ENCODE results near the gene ODF2. TPM values are rescaled to one million over a fixed set of nuclear protein-coding genes. Genes with fewer than 3 reads are reported as not detected.

Gene ODF2
- total RNA-seq, 1 donor from 2014 or later = 36.9 TPM

DNA sequence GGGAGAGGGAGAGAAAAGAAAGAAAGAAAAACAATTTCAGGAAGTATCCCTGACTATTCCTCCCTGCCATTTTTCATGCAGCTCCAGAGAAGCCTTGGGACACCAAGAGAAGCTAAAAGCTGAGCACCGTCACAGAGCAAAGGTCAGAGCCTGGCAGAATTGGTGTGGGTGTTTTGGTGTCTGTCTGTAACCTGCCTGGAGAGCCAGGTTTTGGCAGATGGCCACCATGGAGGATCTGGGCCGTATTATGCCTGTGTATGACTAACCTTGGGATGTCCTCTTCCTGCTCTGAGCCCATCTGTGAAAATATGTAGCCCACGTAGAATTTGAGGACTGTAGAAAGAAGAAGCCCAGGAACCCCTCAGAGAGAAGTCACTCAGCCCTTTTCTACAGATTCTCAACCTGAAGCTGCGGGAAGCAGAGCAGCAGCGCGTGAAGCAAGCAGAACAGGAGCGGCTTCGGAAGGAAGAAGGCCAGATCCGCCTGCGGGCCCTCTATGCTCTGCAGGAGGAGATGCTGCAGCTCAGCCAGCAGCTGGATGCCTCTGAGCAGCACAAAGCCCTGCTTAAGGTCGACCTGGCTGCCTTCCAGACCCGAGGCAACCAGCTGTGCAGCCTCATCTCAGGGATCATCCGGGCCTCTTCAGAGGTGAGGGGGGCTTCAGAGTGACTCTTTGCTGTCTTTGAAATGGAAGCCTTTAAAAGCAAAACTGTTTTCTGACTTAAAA, 67.6 kb downstream of the ODF2 start:
- DNase-seq (ENCODE audit: extremely low read depth, low read depth, low spot score) = no peak

DNA sequence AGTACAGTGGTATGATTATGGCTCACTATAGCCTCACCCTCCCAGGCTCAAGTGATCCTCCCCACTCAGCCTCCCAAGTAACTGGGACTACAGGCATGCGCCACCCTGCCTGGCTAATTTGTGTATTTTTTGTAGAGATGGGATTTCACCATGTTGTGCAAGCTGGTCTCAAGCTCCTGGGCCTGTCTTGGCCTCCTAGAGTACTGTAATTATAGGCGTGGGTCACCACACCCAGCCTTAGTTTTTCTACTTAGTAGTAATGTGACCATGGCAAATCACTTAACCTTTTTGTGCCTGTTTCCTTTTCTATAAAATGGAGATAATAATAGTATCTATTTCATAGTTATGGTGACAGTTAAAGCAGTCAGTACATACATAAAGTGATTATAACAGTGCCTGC, 70.9 kb downstream of the ODF2 start:
- no peak for DNase-seq (ENCODE audit: extremely low read depth, low read depth, low spot score)

DNA sequence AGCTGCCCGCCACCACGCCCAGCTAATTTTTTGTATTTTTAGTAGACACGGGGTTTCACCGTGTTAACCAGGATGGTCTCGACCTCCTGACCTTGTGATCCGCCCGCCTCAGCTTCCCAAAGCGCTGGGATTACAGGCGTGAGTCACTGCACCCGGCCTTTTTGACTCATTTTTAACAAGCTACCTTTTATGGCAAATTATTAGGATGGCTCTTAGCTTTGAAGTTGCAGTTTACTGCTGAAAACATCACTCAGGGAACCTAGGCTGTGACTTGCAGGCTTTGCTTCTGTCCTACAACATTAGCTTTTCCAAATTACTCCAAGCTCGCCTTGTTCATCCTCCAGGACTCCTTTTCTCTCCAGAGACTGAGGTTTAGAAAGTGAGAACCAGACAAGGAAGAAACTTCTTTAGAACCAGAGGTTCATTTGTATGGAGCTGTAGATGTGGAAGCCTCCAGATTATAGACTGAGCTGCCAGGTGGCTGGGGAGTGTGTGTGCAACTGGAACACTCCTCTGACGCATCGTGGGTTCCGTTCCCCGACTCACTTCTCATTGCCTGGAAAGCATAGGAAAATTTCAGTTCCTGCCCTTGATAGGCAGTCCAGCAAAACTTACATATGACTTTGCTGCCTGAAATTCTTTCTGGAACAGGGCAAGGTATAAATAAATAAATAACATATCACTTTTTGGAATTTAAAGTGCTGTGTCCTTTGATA, 72.8 kb downstream of the ODF2 start:
- DNase-seq (ENCODE audit: extremely low read depth, low read depth, low spot score) = no peak

DNA sequence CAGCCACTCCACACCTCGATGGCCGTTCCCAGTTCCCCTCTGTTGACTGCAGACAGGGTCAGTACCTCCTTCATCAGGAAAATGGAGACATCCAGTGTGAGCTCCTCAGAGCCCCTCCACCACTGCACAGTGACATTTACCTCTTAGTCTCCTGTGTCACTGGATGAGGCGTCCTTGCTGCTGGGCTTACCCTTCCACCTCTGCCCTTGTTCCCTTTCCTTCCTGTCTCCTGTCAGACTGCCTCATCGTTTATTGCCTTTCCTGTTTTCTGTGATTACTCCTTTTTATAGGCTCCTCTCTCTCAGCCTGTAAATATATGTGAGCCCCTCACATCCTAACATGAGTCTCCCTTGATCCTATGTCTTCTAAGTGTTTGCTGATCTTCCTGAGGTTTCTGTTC, 73.4 kb downstream of the ODF2 start:
- DNase-seq (ENCODE audit: extremely low read depth, low read depth, low spot score) = no peak

DNA sequence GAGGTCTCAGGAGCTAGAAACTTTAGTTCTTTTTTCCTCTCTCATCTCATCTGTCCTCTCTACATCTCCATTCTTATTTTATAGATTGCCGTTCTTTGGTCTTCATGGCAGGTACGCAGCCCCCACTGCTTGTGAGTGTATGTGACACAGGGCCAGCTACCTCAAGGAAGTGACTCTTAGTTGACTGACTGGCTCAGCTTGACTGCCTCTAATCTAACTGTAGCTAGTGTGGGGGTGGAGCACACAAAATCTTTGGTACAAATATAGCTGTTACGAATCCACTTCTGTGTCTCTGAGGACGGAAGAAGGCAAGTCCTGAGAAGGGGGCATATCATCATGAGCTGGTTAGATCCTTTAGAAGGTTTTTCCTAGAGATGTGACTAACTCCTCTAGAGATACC, 76.8 kb downstream of the ODF2 start:
- DNase-seq (ENCODE audit: extremely low read depth, low read depth, low spot score) = no peak

DNA sequence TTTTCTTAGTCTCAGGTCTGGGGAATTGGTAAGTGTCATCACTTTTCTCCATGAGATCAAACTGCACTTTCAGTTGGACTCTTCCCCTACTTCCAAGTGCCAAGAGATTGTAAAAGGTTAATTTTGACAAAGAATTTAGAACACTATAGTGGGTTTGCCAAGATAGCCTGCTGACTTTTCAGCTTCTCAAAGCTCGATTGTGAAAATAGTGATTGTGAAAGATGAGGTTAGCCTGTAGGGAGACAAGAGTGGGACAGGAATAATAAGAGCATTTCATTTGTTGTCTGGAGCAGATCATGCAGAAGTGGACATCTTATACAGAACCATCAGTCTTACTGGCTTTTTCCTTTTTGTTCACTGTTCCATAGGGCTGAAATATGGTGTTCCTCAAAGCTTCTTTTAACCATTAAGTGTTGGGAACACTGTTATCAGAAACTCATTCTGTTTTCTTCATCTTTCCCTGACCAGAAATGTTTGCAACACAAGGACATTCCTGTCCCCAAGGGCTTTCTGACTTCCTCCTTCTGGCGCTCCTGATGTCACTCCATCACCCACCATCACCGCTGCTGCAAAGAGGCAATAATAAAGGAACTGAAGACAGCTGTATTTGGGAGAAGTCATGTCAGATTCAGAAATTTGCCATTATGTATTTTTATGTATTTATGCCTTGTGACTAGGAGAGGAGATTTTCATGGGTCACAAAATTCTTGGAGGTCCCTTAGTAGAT, 85.0 kb downstream of the ODF2 start:
- DNase-seq (ENCODE audit: extremely low read depth, low read depth, low spot score) = no peak

DNA sequence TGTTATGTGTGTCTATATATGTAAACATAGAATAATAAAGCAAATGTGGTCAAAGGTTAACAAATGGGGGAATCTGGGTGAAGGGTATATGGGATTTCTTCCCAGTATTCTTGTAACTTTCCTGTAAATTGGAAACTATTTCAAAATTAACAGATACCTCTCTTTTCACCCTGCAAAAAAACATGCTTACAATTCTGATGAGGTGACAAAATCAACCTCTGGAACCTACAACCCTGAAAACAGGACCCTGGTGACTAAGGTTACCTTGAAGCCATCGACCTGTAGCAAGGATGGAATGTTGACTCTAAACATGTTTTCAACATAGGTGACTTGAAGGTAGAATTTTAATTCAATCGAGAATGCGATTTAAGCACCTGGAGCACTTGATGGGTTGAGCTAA, 90.7 kb downstream of the ODF2 start:
- no peak for DNase-seq (ENCODE audit: extremely low read depth, low read depth, low spot score)

DNA sequence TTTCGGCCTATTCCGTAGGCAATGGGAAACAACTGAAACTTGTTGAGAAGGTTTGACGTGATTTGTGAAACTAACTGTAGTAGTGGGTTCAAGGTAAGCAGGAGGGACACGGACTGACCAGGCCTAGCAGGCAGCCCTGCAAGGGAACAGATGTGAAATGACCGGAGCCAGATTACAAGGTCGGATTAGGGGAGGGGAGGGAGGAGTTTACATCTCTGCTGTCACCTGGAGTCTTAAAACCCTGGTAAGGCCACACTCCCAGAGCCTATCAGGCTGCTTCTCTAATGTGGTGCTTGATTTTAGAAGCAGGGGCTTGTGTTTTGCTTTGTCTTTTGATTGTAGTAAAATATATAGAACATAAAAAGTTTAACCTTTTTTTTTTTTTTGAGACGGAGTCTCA, 93.1 kb downstream of the ODF2 start:
- DNase-seq (ENCODE audit: extremely low read depth, low read depth, low spot score) = no peak

DNA sequence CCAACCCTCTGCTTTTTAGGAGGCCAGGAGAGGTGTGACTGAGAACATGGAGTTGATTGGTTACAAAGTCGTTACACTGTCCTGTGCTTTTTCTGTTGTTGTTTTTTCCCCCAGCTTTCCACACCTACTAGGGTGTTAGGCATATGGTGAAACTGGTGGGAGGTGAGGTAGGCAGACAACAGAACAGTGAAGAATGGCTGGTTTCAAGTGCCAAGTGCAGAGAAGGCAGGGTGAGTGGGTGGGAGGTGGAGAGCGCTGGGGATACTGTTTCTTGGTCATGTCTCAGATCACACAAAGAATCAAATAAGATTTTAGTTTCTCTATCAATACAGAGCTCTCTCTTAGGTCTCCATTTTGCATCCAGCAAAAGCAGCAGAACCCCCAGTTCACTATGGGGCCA, 94.4 kb downstream of the ODF2 start:
- DNase-seq (ENCODE audit: extremely low read depth, low read depth, low spot score) = no peak

Other genes starting within 250 kb of the ODF2 start
- gene GOLGA2, start 180.0 kb upstream of the ODF2 start, total RNA-seq = 62.4 and 138 TPM in 2 replicates
- gene SWI5, start 179.7 kb upstream of the ODF2 start, total RNA-seq = 28.4 and 37.8 TPM in 2 replicates
- 11.3 and 13.5 TPM in 2 replicates for gene TRUB2, start 133.6 kb upstream of the ODF2 start, total RNA-seq
- gene COQ4, start 133.2 kb upstream of the ODF2 start, total RNA-seq = 50.3 and 56.0 TPM in 2 replicates
- 42.7 and 45.1 TPM in 2 replicates for gene SLC27A4, start 115.5 kb upstream of the ODF2 start, total RNA-seq
- gene URM1, start 84.6 kb upstream of the ODF2 start, total RNA-seq = 41.9 and 45.1 TPM in 2 replicates
- gene CERCAM, start 35.1 kb upstream of the ODF2 start, total RNA-seq = 56.8 and 81.3 TPM in 2 replicates
- gene GLE1, start 48.7 kb downstream of the ODF2 start, total RNA-seq = 14.4 and 21.6 TPM in 2 replicates
- gene SPTAN1, start 96.6 kb downstream of the ODF2 start, total RNA-seq = 383 and 476 TPM in 2 replicates
- 55.0 and 71.9 TPM in 2 replicates for gene DYNC2I2, start 200.8 kb downstream of the ODF2 start, total RNA-seq
- 227 and 258 TPM in 2 replicates for gene SET, start 233.2 kb downstream of the ODF2 start, total RNA-seq
- gene PKN3, start 246.5 kb downstream of the ODF2 start, total RNA-seq = 14.8 and 16.9 TPM in 2 replicates